GM12872 (cell line): ENCODE data around the gene ATP6V1C2.
A peak's percentile ranks its signal among the peaks of the same experiment; 100 is the strongest.

Experiments used
- CTCF ChIP-seq: IDR thresholded peaks from 3 replicates; pipeline ENCODE4 v1.5.1; 2011; ENCODE audit warnings: low read depth, mild to moderate bottlenecking, low read length, moderate library complexity; ENCODE audit not compliant: insufficient read depth

Gene ATP6V1C2

DNA sequence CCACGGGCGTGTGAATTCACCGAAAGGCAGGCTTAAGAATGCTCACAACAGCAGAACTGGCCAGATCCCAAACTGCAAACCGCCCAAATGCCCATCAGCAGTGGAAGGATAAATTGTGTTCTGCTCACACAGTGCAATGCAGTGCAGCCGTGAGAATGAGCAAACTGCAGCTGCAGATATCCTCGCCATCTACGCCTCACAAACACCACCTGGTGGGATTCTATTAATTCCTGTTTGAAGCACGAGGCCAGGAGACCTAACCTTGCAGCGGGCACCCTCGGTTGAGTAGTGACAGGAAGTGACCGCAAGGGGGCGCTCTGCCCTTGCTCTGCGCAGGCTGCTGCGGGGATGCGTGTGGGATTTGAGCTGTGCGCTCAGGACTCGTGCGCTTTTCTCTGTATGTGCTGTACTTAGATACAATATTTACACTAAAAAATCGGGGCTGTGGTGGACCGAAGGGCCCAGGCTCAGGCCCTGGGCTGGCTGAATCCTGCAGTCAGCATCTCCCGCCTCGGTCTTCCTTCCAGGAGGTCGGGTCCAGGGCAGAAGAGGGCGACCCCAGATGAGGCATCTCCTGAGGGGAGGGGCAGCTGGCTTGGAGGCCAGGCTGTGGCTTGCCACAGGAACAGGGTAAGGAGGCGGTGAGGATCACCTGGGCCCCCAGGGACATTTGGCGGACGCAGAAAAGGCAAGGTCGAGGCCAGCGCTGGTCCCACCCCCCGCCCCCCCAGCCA, 110.9 kb downstream of the ATP6V1C2 start:
- peak; percentile 98 for TF ChIP-seq CTCF

GRCh38 chr2:10833021-10833420, 111.6 kb downstream of the ATP6V1C2 start:
- no peak for TF ChIP-seq CTCF

GRCh38 chr2:10834068-10834655, 112.7 kb downstream of the ATP6V1C2 start:
- no peak for TF ChIP-seq CTCF
